A549 (cell line): ENCODE data around the gene TAF1A. TPM values are rescaled to one million over a fixed set of nuclear protein-coding genes. Genes with fewer than 3 reads are reported as not detected.

Experiments
- ATAC-seq, 2 experiments: fragments of 200-7000 bp in 1 of 2; fragments of >200 bp in 1 of 2; cut with Nextera tagmentation in 1 of 2; cut with Tn5 transposase in 1 of 2; 3 replicates each; pipeline versions ENCODE4 v1.8.0 to v1.9.1; 2018 to 2020; ENCODE audit warnings: mild to moderate bottlenecking in 1 of 2, moderate library complexity in 1 of 2
- CTCF ChIA-PET: fragments of 300-600 bp; sonication (Branson Sonifier 250); formaldehyde crosslinking; extraction: SDS; loops from one replicate; lab custom pipeline; 2021; ENCODE audit warnings: antibody characterized with exemption, inconsistent platforms; lab: Yijun Ruan, JAX
- POLR2A ChIA-PET: fragments of 350-600 bp; formaldehyde crosslinking; extraction: SDS; loops from one replicate; lab custom pipeline; 2021; ENCODE audit warnings: antibody characterized with exemption, inconsistent platforms; lab: Yijun Ruan, JAX
- DNase-seq, 2 experiments: peaks; one replicate each; pipeline versions ENCODE4 v3.0.0 to v3.0.0-alpha.2; 2011 to 2016; ENCODE audit warnings: low read depth in 1 of 2, low spot score in 1 of 2
- FAIRE-seq: peaks from 2 replicates; lab custom pipeline; 2011; peaks lifted over from hg19 to GRCh38; lab: Jason Lieb, UNC
- H3K27ac ChIP-seq, 2 experiments: fragments of >200 bp; sonication (Bioruptor Twin); formaldehyde crosslinking; 3 replicates each; pipeline ENCODE4 v1.5.1; 2016 to 2017
- H3K4me1 ChIP-seq: fragments of >200 bp; sonication (Bioruptor Twin); formaldehyde crosslinking; 3 replicates; pipeline ENCODE4 v1.6.1; 2016
- H3K4me2 ChIP-seq: fragments of >200 bp; sonication (Bioruptor Twin); formaldehyde crosslinking; 3 replicates; pipeline ENCODE4 v1.6.1; 2016
- H3K4me3 ChIP-seq: fragments of >200 bp; sonication (Bioruptor Twin); formaldehyde crosslinking; 3 replicates; pipeline ENCODE4 v1.5.1; 2016
- H3K9me3 ChIP-seq: fragments of >200 bp; sonication (Bioruptor Twin); formaldehyde crosslinking; 3 replicates; pipeline ENCODE4 v1.6.1; 2016
- ATOH8 ChIP-seq: fragments of 250-450 bp; sonication (Bioruptor Pico); IDR thresholded peaks from 2 replicates; pipeline ENCODE4 v1.5.0; 2020; ENCODE audit warnings: low read depth, mild to moderate bottlenecking, moderate library complexity
- BCL3 ChIP-seq: fragments of >200 bp; sonication (Bioruptor Twin); formaldehyde crosslinking; IDR thresholded peaks from 3 replicates; pipeline ENCODE4 v1.6.1; 2016
- CBX2 ChIP-seq: fragments of 200-600 bp; sonication (generic); IDR thresholded peaks from 2 replicates; pipeline ENCODE4 v1.6.1; 2016; ENCODE audit warnings: low read depth, mild to moderate bottlenecking, borderline replicate concordance
- CBX8 ChIP-seq: fragments of 200-600 bp; sonication (generic); IDR thresholded peaks from 2 replicates; pipeline ENCODE4 v1.6.1; 2016
- CEBPB ChIP-seq, 2 experiments: fragments of >200 bp in 1 of 2; sonication (Bioruptor Twin) in 1 of 2; formaldehyde crosslinking in 1 of 2; IDR thresholded peaks; 2 replicates each; pipeline ENCODE4 v1.6.1; 2012 to 2016
- CHD2 ChIP-seq: fragments of 150-350 bp; IDR thresholded peaks from 2 replicates; pipeline ENCODE4 v1.6.1; 2014; ENCODE audit warnings: low read length; ENCODE audit not compliant: partially characterized antibody
- CHD4 ChIP-seq: fragments of 200-600 bp; sonication (generic); IDR thresholded peaks from 2 replicates; pipeline ENCODE4 v1.6.1; 2016; ENCODE audit warnings: antibody characterized with exemption, mild to moderate bottlenecking, borderline replicate concordance
- E2F6 ChIP-seq: IDR thresholded peaks from 2 replicates; pipeline ENCODE4 v1.6.1; 2012; ENCODE audit warnings: low read depth, borderline replicate concordance
- HDAC2 ChIP-seq: fragments of 200-600 bp; sonication (generic); IDR thresholded peaks from 2 replicates; pipeline ENCODE4 v1.6.1; 2016
- HOXA7 ChIP-seq: fragments of 250-450 bp; sonication (Bioruptor Pico); IDR thresholded peaks from 2 replicates; pipeline ENCODE4 v1.5.0; 2020; ENCODE audit warnings: mild to moderate bottlenecking, moderate library complexity
- HOXB5 ChIP-seq: fragments of 250-450 bp; sonication (Bioruptor Pico); IDR thresholded peaks from 2 replicates; pipeline ENCODE4 v1.5.0; 2020; ENCODE audit warnings: mild to moderate bottlenecking, moderate library complexity
- JUN ChIP-seq, 2 experiments: fragments of >200 bp; sonication (Bioruptor Twin); formaldehyde crosslinking; IDR thresholded peaks; 2 replicates in 1 of 2; 3 replicates in 1 of 2; pipeline ENCODE4 v1.6.1; 2016 to 2017
- KDM5A ChIP-seq: fragments of 200-600 bp; sonication (generic); IDR thresholded peaks from 2 replicates; pipeline ENCODE4 v1.6.1; 2016; ENCODE audit warnings: antibody characterized with exemption, mild to moderate bottlenecking
- MAFK ChIP-seq: fragments of 450-650 bp; IDR thresholded peaks from 2 replicates; pipeline ENCODE4 v1.6.1; 2014; ENCODE audit not compliant: partially characterized antibody
- POLR2A ChIP-seq: IDR thresholded peaks from 2 replicates; pipeline ENCODE4 v1.6.1; 2012; ENCODE audit warnings: mild to moderate bottlenecking, low read length
- POLR2AphosphoS2 ChIP-seq: conservative IDR thresholded peaks from 2 replicates; pipeline ENCODE4 v1.6.1; 2012; ENCODE audit warnings: low read length, improper control_type of control experiment, inconsistent platforms
- RCOR1 ChIP-seq: fragments of 150-350 bp; IDR thresholded peaks from 2 replicates; pipeline ENCODE4 v1.6.1; 2014; ENCODE audit warnings: antibody characterized with exemption, low read length, low read depth
- RNF2 ChIP-seq: fragments of 200-600 bp; sonication (generic); IDR thresholded peaks from 2 replicates; pipeline ENCODE4 v1.6.1; 2016; ENCODE audit warnings: low read depth, mild to moderate bottlenecking, antibody characterized with exemption, moderate library complexity, borderline replicate concordance
- SMC3 ChIP-seq: fragments of >200 bp; sonication (Bioruptor Twin); formaldehyde crosslinking; IDR thresholded peaks from 3 replicates; pipeline ENCODE4 v1.6.1; 2018; ENCODE audit warnings: inconsistent platforms
- TP53 ChIP-seq: fragments of 250-450 bp; sonication (Bioruptor Pico); IDR thresholded peaks from 2 replicates; pipeline ENCODE4 v1.5.0; 2021; ENCODE audit warnings: mild to moderate bottlenecking, moderate library complexity
- USF2 ChIP-seq: fragments of 450-650 bp; IDR thresholded peaks from 2 replicates; pipeline ENCODE4 v1.6.1; 2014; ENCODE audit warnings: antibody characterized with exemption
- ZC3H11A ChIP-seq: fragments of 450-650 bp; IDR thresholded peaks from 2 replicates; pipeline ENCODE4 v1.6.1; 2014; ENCODE audit warnings: antibody characterized with exemption, mild to moderate bottlenecking
- ZFP36 ChIP-seq: fragments of 450-650 bp; IDR thresholded peaks from 2 replicates; pipeline ENCODE4 v1.6.1; 2014; ENCODE audit warnings: borderline replicate concordance; ENCODE audit not compliant: partially characterized antibody
- ZSCAN20 ChIP-seq: fragments of 250-450 bp; sonication (Bioruptor Pico); IDR thresholded peaks from 2 replicates; pipeline ENCODE4 v1.8.0; 2022; ENCODE audit warnings: mild to moderate bottlenecking, moderate library complexity
- WGBS: methylation state at CpG from one replicate; pipeline ENCODE4 v1.1.6; 2017; ENCODE audit errors: missing lambda C conversion rate; 5-methylcytosine and 5-hydroxymethylcytosine counted together
- polyA plus RNA-seq, 4 experiments: library from polyadenylated mRNA; depleted of rRNA in 3 of 4; stranded (reverse); fragments of >200 nt; fragmentation: RNase III in 1 of 4; extraction: RNeasy Plus Mini Kit Qiagen cat#74134 plus additional on column Dnase treatment in 1 of 4; gene quantifications; 2 replicates in 3 of 4; 3 replicates in 1 of 4; pipeline ENCODE4 v1.2.3, GENCODE V29; 2011 to 2017
- TF ChIP-seq, protein P1 (sequence below): fragments of >200 bp; sonication (Bioruptor Twin); formaldehyde crosslinking; IDR thresholded peaks from 3 replicates; pipeline ENCODE4 v1.5.1; 2016
- TF ChIP-seq, protein P2 (sequence below): IDR thresholded peaks from 2 replicates; pipeline ENCODE4 v1.6.1; 2012
- TF ChIP-seq, protein P3 (sequence below): fragments of 150-350 bp; IDR thresholded peaks from 2 replicates; pipeline ENCODE4 v1.6.1; 2014; ENCODE audit warnings: low read depth, mild to moderate bottlenecking, low read length

Gene TAF1A
- polyA plus RNA-seq, 2 of the 4 experiments (the other 2 are of a cell fraction): 11.7 to 21.7 TPM

GRCh38 chr1:222631611-222632208 is 42.0 kb upstream of the TAF1A start:
- TF ChIP-seq BCL3 (no peak), CEBPB (IDR thresholded peaks at IDR 0.05) (no peak), RNF2 (no peak), E2F6 (no peak), JUN (IDR thresholded peaks at IDR 0.05) (no peak), MAFK (no peak), KDM5A (no peak), ZC3H11A (no peak), SMC3 (no peak), POLR2A (no peak), RCOR1 (no peak), HOXB5 (CRISPR knock-in tag) (no peak), CHD4 (no peak), CBX2 (no peak), POLR2AphosphoS2 (no peak)
- TF ChIP-seq, protein P1, sequence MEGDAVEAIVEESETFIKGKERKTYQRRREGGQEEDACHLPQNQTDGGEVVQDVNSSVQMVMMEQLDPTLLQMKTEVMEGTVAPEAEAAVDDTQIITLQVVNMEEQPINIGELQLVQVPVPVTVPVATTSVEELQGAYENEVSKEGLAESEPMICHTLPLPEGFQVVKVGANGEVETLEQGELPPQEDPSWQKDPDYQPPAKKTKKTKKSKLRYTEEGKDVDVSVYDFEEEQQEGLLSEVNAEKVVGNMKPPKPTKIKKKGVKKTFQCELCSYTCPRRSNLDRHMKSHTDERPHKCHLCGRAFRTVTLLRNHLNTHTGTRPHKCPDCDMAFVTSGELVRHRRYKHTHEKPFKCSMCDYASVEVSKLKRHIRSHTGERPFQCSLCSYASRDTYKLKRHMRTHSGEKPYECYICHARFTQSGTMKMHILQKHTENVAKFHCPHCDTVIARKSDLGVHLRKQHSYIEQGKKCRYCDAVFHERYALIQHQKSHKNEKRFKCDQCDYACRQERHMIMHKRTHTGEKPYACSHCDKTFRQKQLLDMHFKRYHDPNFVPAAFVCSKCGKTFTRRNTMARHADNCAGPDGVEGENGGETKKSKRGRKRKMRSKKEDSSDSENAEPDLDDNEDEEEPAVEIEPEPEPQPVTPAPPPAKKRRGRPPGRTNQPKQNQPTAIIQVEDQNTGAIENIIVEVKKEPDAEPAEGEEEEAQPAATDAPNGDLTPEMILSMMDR: no peak
- TF ChIP-seq, protein P2, sequence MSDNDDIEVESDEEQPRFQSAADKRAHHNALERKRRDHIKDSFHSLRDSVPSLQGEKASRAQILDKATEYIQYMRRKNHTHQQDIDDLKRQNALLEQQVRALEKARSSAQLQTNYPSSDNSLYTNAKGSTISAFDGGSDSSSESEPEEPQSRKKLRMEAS: no peak
- TF ChIP-seq, all 56 proteins: peak for 0
- 90% methylated on average over 3 of the region's 3 CpGs for WGBS
- Histone ChIP-seq H3K27ac (no peak overlapping the region), H3K4me1 (no peaks in the 10 kb centered on the region), H3K9me3 (no peaks in the 10 kb centered on the region), H3K4me3 (no peak overlapping the region), H3K4me2 (no peak overlapping the region)
- no peak for ATAC-seq
- CTCF ChIA-PET: interaction anchor here (1.0 to 8.4 kb wide), 2 partner anchors 86 to 168 kb away, joined by 3 to 99 read pairs; no protein-coding TSS in a partner anchor
- no peak for FAIRE-seq
- POLR2A ChIA-PET: no interaction called here
- no peak for DNase-seq

DNA sequence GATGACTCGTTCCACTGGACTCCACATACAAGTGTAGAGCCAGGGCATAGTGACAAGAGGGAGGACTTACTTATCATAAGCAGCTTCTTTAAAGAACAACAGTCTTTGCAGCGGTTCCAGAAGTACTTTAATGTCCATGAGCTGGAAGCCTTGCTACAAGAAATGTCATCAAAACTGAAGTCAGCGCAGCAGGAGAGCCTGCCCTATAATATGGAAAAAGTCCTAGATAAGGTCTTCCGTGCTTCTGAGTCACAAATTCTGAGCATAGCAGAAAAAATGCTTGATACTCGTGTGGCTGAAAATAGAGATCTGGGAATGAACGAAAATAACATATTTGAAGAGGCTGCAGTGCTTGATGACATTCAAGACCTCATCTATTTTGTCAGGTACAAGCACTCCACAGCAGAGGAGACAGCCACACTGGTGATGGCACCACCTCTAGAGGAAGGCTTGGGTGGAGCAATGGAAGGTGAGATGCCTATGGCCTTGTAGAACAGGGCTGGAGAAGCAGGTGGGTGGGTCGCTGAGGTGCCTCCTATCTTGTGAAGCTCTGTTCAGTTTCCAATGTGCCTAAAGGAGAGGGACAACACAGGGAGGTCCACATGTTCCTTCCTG is 40.3 kb upstream of the TAF1A start:
- no peak overlapping the region for H3K4me2 ChIP-seq
- no peak for FAIRE-seq
- TF ChIP-seq, protein P2: no peak
- TF ChIP-seq HOXA7 (CRISPR knock-in tag) (no peak), CBX2 (no peak), CBX8 (no peak), ZFP36 (no peak), TP53 (CRISPR knock-in tag) (no peak), HDAC2 (no peak), ATOH8 (no peak), USF2 (no peak), POLR2A (no peak), ZSCAN20 (CRISPR knock-in tag) (no peak), CHD4 (no peak), CHD2 (no peak)
- TF ChIP-seq, protein P3, sequence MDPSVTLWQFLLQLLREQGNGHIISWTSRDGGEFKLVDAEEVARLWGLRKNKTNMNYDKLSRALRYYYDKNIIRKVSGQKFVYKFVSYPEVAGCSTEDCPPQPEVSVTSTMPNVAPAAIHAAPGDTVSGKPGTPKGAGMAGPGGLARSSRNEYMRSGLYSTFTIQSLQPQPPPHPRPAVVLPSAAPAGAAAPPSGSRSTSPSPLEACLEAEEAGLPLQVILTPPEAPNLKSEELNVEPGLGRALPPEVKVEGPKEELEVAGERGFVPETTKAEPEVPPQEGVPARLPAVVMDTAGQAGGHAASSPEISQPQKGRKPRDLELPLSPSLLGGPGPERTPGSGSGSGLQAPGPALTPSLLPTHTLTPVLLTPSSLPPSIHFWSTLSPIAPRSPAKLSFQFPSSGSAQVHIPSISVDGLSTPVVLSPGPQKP: no peak
- WGBS: 84% methylated on average over 7 of the region's 7 CpGs
- ChIA-PET CTCF (interaction anchor here (1.2 to 8.4 kb wide), 3 partner anchors 10 to 175 kb away, joined by 3 to 99 read pairs (median 5); no protein-coding TSS in a partner anchor), POLR2A (no interaction called here)
- H3K27ac ChIP-seq: no peak overlapping the region
- H3K9me3 ChIP-seq: no peaks in the 10 kb centered on the region
- no peak overlapping the region for H3K4me3 ChIP-seq
- no peaks in the 10 kb centered on the region for H3K4me1 ChIP-seq
- DNase-seq: no peak
- no peak for ATAC-seq
